M059J (cell line): ENCODE data around the gene TRAPPC10. TPM values are rescaled to one million over a fixed set of nuclear protein-coding genes. Genes with fewer than 3 reads are reported as not detected.

Source experiments
- DNase-seq: peaks from one replicate; pipeline ENCODE4 v3.0.0-alpha.2; 2012; ENCODE audit warnings: low read depth
- total RNA-seq: library from RNA; depleted of rRNA; stranded (reverse); fragments of >200 nt; shearing (Covaris generic); gene quantifications from 2 replicates; pipeline ENCODE4 v1.2.3, GENCODE V29; 2014

TRAPPC10 gene
- total RNA-seq, 1 experiment from 2014 or later, result 33.1 TPM

GRCh38 chr21:43983390-43983789, 28.7 kb upstream of the TRAPPC10 start:
- DNase-seq, result no peak

- DNase-seq, result no peak
Observed at GRCh38 chr21:43983860-43984420, 28.2 kb upstream of the TRAPPC10 start.

GRCh38 chr21:43984905-43985689, 27.0 kb upstream of the TRAPPC10 start:
- DNase-seq, result peak; percentile 50

- no peak for DNase-seq
Observed at GRCh38 chr21:43985690-43986251, 26.3 kb upstream of the TRAPPC10 start.

- DNase-seq, result no peak
Observed at GRCh38 chr21:43986544-43987451, 25.3 kb upstream of the TRAPPC10 start.

- no peak for DNase-seq
Observed at GRCh38 chr21:43987509-43987908, 24.6 kb upstream of the TRAPPC10 start.

GRCh38 chr21:43988016-43988415, 24.1 kb upstream of the TRAPPC10 start:
- DNase-seq, result no peak

- no peak for DNase-seq
Observed at GRCh38 chr21:43988506-43989230, 23.4 kb upstream of the TRAPPC10 start.

GRCh38 chr21:43989401-43989800, 22.7 kb upstream of the TRAPPC10 start:
- no peak for DNase-seq

- no peak for DNase-seq
Observed at GRCh38 chr21:43991447-43991991, 20.6 kb upstream of the TRAPPC10 start.

GRCh38 chr21:43992121-43992520, 20.0 kb upstream of the TRAPPC10 start:
- DNase-seq, result no peak

- DNase-seq, result no peak
Observed at GRCh38 chr21:43993420-43993934, 18.6 kb upstream of the TRAPPC10 start.

GRCh38 chr21:43994085-43994484, 18.0 kb upstream of the TRAPPC10 start:
- no peak for DNase-seq

GRCh38 chr21:43994646-43995045, 17.5 kb upstream of the TRAPPC10 start:
- no peak for DNase-seq

GRCh38 chr21:43995521-43996105, 16.5 kb upstream of the TRAPPC10 start:
- DNase-seq, result no peak

- DNase-seq, result peak; percentile 47
Observed at GRCh38 chr21:43997766-43998742, 14.1 kb upstream of the TRAPPC10 start.

- no peak for DNase-seq
Observed at GRCh38 chr21:44000360-44000759, 11.7 kb upstream of the TRAPPC10 start.

GRCh38 chr21:44002511-44002910, 9.6 kb upstream of the TRAPPC10 start:
- no peak for DNase-seq

GRCh38 chr21:44003307-44003966, 8.7 kb upstream of the TRAPPC10 start:
- DNase-seq, result no peak
